ENCODE data around the gene UBE2D3.

UBE2D3 gene

GRCh38 chr4:102827674-102828496 lies 534 bp upstream of the UBE2D3 start:
- peak overlapping the region; percentile 100 for H3K9ac ChIP-seq (ENCODE audit: low read depth, low read length, poor library complexity, severe bottlenecking)
- peaks cover 4% of the 10 kb centered on the region; the same call in 1 of the 2 replicates for H3F3A ChIP-seq (ENCODE audit: low read depth)
- peak overlapping the region; percentile 92 for H3K4me2 ChIP-seq (ENCODE audit: low read depth, low read length, poor library complexity, severe bottlenecking)
- H3K79me2 ChIP-seq (ENCODE audit: insufficient read depth, low read length) = peaks cover 61% of the 10 kb centered on the region
- H3K36me3 ChIP-seq (ENCODE audit: insufficient read depth, low read length) = peaks cover 19% of the 10 kb centered on the region; the same call in 1 of the 2 replicates
- TF ChIP-seq EZH2phosphoT487 (IDR thresholded peaks at IDR 0.05; ENCODE audit: borderline replicate concordance) (no peak), CTCF (conservative IDR thresholded peaks at IDR 0.05; ENCODE audit: low read length) (peak; percentile 23; the same call in 1 of the 2 replicates)
- H3K9me2 ChIP-seq (replicated peaks; ENCODE audit: low read depth, low read length) = no peaks in the 10 kb centered on the region
- peaks cover 33% of the 10 kb centered on the region for H3K4me1 ChIP-seq (ENCODE audit: insufficient read depth, low read length, poor library complexity, severe bottlenecking)
- no peaks in the 10 kb centered on the region for H3K9me3 ChIP-seq (ENCODE audit: insufficient read depth, low read depth, low read length)
- H3K27me3 ChIP-seq (ENCODE audit: insufficient read depth, low read length, poor library complexity, severe bottlenecking) = peaks cover 11% of the 10 kb centered on the region
- peak overlapping the region; percentile 98 for H3K4me3 ChIP-seq (ENCODE audit: low read length, poor library complexity, severe bottlenecking)
- peaks cover 38% of the 10 kb centered on the region for H4K20me1 ChIP-seq (ENCODE audit: insufficient read depth, low read length, poor library complexity, severe bottlenecking)
- peak overlapping the region; percentile 85 for H2AFZ ChIP-seq (ENCODE audit: low read length)

GRCh38 chr4:102826105-102826889 lies 1.1 kb downstream of the UBE2D3 start:
- H2AFZ ChIP-seq (ENCODE audit: low read length) = no peak overlapping the region
- H4K20me1 ChIP-seq (ENCODE audit: insufficient read depth, low read length, poor library complexity, severe bottlenecking) = peaks cover 54% of the 10 kb centered on the region
- no peaks in the 10 kb centered on the region for H3K9me3 ChIP-seq (ENCODE audit: insufficient read depth, low read depth, low read length)
- peaks cover 37% of the 10 kb centered on the region for H3K4me1 ChIP-seq (ENCODE audit: insufficient read depth, low read length, poor library complexity, severe bottlenecking)
- H3K27me3 ChIP-seq (ENCODE audit: insufficient read depth, low read length, poor library complexity, severe bottlenecking) = peaks cover 11% of the 10 kb centered on the region
- H3F3A ChIP-seq (ENCODE audit: low read depth) = peaks cover 4% of the 10 kb centered on the region; the same call in 1 of the 2 replicates
- H3K79me2 ChIP-seq (ENCODE audit: insufficient read depth, low read length) = peaks cover 77% of the 10 kb centered on the region
- H3K4me2 ChIP-seq (ENCODE audit: low read depth, low read length, poor library complexity, severe bottlenecking) = peak overlapping the region; percentile 92
- H3K36me3 ChIP-seq (ENCODE audit: insufficient read depth, low read length) = peaks cover 26% of the 10 kb centered on the region; the same call in 1 of the 2 replicates
- H3K9me2 ChIP-seq (replicated peaks; ENCODE audit: low read depth, low read length) = no peaks in the 10 kb centered on the region
- peak overlapping the region; percentile 98 for H3K4me3 ChIP-seq (ENCODE audit: low read length, poor library complexity, severe bottlenecking)
- peak overlapping the region; percentile 100 for H3K9ac ChIP-seq (ENCODE audit: low read depth, low read length, poor library complexity, severe bottlenecking)
- TF ChIP-seq EZH2phosphoT487 (IDR thresholded peaks at IDR 0.05; ENCODE audit: borderline replicate concordance) = no peak

GRCh38 chr4:102825261-102826091 lies 1.9 kb downstream of the UBE2D3 start:
- Histone ChIP-seq H3K79me2 (ENCODE audit: insufficient read depth, low read length) (peaks cover 85% of the 10 kb centered on the region), H3K9me3 (ENCODE audit: insufficient read depth, low read depth, low read length) (no peaks in the 10 kb centered on the region), H2AFZ (ENCODE audit: low read length) (no peak overlapping the region), H3K27me3 (ENCODE audit: insufficient read depth, low read length, poor library complexity, severe bottlenecking) (peaks cover 11% of the 10 kb centered on the region), H3F3A (ENCODE audit: low read depth) (peaks cover 4% of the 10 kb centered on the region; the same call in 1 of the 2 replicates), H3K4me1 (ENCODE audit: insufficient read depth, low read length, poor library complexity, severe bottlenecking) (peaks cover 44% of the 10 kb centered on the region), H3K4me2 (ENCODE audit: low read depth, low read length, poor library complexity, severe bottlenecking) (peak overlapping the region; percentile 92), H3K9me2 (replicated peaks; ENCODE audit: low read depth, low read length) (no peaks in the 10 kb centered on the region), H3K36me3 (ENCODE audit: insufficient read depth, low read length) (peaks cover 26% of the 10 kb centered on the region; the same call in 1 of the 2 replicates), H3K4me3 (ENCODE audit: low read length, poor library complexity, severe bottlenecking) (peak overlapping the region; percentile 98), H3K9ac (ENCODE audit: low read depth, low read length, poor library complexity, severe bottlenecking) (peak overlapping the region; percentile 100), H4K20me1 (ENCODE audit: insufficient read depth, low read length, poor library complexity, severe bottlenecking) (peaks cover 62% of the 10 kb centered on the region)
- TF ChIP-seq CTCF (conservative IDR thresholded peaks at IDR 0.05; ENCODE audit: low read length) = no peak
- no peak for TF ChIP-seq EZH2phosphoT487 (IDR thresholded peaks at IDR 0.05; ENCODE audit: borderline replicate concordance)

Data from Loucy (cell line).